Urothelium cell line (cell line): ENCODE data around the gene HPN.
"Not testable (repeated sequence)": the region's sequence is repeated elsewhere in the genome, so short reads cannot be mapped to it uniquely, and the experiment has no call there.

Experiments used
- DNase-seq: peaks from one replicate; pipeline ENCODE4 v3.0.0; 2011; ENCODE audit warnings: low spot score, mixed read lengths
- FAIRE-seq: peaks from 2 replicates; lab custom pipeline; 2011; peaks lifted over from hg19 to GRCh38; lab: Jason Lieb, UNC

The HPN gene

DNA sequence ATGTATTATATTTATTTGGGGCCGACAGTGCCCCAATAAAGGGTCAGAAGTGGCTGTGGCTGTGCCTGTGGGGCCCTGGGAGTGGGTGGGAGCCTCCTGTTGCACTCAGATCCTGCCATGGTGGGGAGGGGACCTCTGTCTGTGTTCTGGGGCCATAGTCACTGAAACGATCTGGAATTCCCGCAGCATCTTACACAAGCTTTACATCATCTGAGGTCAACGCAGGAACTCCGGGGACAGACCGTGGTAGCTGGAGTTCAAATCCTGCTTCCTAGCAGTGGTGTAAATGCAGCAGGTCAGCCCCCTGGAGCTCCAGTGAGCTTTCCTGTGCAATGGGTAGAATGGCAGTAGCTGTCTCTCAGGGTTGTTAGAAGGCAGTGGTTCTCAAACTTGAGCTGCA is 15.1 kb upstream of the HPN start:
- DNase-seq (no peak), FAIRE-seq (no peak)

DNA sequence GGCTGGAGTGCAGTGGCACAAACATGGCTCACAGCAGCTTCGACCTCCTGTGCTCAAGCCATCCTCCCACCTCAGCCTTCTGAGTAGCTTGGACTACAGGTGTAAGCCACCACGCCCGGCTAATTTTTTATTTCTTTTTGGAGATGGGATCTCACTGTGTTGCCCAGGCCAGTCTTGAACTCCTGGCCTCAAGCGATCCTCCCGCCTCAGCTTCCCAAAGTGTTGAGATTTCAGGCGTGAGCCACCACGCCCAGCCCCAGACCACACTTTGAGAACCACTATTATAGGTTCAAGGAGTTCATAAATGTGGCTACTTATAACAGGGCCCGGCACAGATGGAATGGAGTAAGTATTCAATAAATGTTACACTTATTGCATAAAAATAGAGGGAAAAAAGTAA is 14.5 kb upstream of the HPN start:
- no peak for FAIRE-seq
- no peak for DNase-seq

DNA sequence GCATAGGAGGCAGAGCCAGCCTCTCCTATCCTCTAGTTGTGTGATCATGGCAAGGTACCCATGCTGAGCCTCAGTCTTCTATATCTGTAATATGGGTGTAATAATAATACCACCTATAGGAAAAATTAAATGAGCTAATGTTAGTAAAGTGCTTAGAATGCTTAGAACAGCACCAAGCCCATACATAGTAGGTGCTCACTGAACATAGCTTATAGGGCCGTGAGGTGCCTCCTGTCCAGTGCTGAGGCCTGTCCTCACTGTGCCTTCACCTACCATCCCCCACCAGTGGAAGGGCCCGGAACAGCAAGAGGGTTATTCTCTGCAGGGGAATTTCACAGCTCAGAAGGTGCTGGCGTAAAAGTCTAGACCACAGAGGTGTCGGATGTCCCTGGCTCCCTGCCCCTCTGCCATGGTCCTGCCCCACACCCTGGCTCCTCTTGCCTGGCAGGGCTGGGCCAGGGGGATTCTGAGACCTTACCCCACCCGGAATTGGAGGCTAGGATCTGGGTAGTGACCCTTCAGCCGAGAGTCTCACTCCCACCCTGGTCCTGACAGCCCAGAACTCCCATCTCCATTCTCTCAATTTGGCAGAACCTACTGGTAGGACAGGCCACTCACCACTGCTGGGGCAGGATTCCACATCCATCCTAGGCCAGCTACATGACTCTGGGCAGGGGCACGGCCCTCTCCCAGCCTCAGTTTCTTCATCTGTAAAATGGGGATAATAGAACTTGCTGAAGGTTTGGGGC is 13.5 kb upstream of the HPN start:
- FAIRE-seq: no peak

DNA sequence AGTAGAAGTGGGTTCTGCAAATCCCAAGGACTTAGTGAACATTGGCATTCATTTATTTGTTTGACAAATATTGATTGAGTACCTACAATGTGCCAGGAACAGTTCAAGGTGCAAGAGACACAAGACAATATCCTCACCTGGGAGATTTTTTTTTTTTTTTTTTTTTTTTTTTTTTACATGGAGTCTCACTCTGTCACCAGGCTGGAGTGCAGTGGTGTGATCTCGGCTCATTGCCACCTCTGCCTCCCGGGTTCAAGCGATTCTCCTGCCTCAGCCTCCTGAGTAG is 13.0 kb upstream of the HPN start:
- not testable (repeated sequence) for DNase-seq, FAIRE-seq

More for the DNA sequence above, 13.5 kb upstream of the HPN start:
- no peak for DNase-seq

DNA sequence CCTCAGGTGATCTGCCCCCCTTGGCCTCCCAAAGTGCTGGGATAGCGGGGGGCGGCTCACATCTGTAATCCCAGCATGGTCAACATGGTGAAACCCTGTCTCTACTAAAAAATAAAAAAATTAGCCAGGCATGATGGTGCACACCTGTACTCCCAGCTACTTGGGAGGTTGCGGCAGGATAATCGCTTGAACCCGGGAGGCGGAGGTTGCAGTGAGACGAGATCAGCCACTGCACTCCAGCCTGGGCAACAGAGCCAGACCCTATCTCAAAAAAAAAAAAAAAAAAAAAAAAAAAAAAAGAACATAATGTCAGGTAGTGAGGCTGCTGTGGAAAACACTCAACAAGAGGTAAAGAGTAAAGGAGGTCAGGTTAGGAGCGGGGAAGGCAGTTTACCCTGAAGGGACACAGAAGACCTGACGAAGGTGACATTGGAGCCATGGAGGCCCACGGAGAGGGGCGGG is 12.2 kb upstream of the HPN start:
- not testable (repeated sequence) for FAIRE-seq, DNase-seq

DNA sequence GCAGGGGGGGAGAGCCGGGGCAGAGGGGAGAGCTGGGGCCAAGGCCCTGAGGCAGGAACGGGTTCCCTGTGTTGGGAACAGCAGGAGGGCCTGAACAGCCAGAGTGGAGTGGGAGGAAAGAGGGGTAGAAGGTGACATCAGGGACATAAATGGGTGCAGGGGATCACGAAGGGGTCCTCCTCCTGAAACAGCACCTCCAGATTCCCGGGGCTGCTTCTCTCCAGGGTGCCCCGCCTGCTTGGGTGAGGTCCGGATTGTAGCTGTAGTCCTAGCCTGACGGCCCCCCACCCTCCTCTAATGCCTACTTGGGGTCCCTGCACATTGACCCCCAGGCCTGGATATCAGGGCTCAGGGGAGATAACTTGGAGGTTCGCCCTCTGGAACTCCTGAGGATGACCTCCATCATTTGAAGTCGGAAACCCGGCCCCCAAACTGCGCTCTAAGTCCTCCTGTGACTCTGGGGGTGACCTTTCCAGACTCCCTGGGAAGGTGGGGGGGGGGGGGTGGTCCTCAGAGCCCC is 11.7 kb upstream of the HPN start:
- FAIRE-seq: no peak

DNA sequence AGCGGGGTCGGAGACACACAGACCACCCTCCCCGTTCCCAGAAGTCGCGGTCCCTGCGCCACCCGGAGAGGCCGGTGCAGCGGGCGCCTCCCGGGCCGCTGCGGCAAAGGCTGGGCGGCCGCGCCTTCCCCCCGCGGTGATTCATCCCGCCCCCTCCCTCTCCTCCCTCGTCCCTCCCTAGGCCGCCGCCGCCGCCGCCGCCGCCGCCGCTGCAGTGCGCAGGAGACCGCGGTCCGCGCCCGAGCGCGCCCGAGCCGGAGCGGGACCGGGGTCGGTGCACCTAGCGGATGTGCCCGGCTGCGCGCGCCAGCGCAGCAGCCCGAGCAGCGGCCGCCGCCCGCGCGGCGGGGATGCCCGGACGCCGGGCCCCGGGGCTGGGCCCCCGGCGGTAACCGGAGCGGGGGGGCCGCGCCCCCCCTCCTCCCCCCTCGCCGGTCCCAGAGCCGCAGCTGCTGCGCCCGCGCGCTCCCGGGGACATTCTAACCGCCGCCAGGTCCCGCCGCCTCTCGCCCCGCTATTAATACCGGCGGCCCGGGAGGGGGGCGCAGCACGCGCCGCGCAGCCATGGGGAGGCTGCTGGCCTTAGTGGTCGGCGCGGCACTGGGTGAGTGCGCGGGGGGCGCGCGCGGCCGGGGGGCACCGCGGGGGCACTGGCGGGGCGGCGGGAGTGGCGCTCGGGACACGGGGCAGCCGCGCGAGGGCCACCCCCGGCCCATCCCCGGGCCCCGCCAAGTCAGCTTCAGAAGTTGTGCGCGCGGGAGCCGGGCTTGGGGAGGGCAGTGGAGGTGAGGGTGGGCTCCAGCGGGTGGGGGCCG is 11.1 kb upstream of the HPN start, which contains the start of gene SCN1B:
SCN1B (plus strand) TSS at position 214 of the 815 bp plus-strand sequence; CDS start at position 565, 351 bp downstream.
- no peak for FAIRE-seq

More for the DNA sequence above, 11.7 kb upstream of the HPN start:
- peak; percentile 21 for DNase-seq

DNA sequence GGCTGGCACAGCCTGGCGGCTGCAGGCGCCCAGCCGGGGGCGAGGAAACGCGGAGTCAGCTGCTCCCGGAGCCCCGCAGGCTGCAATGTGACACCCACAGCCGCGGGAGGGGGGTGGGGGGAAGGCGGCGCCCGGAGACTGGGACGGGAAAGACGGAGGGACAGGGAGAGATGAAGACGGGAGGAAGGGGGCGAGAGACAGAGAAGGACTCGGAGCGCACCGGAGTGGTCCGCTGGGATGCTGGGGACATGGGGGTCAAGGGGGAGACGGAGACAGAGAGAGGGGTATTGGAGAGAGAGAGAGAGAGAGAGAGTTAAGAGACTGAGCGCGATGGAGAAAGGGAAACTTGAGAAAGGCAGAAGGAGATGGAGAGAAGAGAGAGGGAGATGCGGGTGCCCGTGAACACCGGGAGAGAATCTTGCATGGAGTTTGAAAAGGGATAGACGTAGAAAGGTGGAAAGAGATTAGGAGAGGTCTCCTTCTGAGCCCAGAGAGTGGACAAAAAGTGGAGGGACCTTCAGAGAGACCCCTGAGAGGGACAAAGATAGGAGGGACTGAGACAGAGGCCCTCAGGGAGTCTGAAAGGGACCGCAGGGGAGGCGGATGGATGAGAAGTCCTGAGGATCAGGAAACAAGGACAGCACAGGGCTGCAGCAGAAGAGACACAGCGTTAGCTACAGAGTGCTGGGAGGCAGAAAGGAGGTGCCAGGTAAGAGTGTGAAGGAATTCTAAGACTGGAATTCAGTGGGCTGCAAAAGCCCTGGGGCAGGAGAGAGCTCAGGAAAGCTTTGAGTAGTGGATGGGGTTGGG is 10.2 kb upstream of the HPN start:
- no peak for FAIRE-seq
- DNase-seq: peak; percentile 72

More for the DNA sequence above, 11.1 kb upstream of the HPN start, which contains the start of gene SCN1B:
- peak; percentile 88 for DNase-seq

DNA sequence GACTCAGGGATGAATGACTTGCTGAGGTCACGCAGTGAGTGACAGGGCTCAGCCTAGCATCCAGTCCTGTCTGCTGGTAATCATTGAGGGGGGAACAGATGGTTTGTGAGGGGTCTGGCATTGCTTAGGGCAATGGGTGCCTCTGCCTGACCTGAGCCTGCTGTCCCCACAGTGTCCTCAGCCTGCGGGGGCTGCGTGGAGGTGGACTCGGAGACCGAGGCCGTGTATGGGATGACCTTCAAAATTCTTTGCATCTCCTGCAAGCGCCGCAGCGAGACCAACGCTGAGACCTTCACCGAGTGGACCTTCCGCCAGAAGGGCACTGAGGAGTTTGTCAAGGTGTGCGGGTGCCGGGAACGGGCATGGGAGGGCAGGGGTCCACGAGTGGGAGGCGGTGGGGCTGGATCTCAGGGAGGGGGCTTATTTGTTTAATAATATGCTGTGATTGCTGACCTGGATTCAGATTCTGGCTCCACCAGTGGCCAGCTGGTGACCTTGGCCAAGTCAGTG is 9.1 kb upstream of the HPN start:
- FAIRE-seq (no peak), DNase-seq (no peak)

DNA sequence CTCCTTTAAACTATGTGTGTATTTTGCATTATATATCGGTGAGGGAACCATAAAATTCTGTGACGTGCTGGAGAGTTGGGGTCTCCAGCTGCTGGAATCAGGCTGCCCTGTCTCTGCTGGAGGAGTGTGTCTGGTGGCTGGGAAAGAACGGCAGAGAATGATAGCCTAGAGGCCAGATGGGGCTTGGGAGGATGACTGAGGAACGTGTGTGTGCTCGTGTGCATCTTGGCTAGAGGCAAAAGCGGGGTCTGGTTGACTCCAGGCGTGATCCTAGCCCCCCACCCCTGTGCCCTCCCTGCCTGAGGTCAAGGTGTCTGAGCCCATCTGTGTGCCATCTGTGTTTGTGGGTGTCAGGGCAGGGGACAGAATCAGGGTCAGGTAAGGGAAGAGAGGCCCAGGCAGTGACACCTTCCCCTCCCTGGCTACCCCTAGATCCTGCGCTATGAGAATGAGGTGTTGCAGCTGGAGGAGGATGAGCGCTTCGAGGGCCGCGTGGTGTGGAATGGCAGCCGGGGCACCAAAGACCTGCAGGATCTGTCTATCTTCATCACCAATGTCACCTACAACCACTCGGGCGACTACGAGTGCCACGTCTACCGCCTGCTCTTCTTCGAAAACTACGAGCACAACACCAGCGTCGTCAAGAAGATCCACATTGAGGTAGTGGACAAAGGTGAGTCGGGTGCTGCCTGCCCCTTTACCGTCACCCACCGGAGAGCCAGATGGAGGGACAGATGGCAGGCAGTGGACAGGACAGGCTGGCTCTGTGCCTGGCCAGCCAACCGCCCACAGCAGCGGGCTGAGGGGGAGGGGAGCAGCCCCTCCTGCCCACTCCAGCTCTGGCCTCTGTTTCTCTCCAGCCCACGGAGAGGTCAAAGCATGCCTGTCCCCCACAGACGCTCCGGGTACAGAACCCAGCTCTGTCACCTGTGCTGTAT is 8.2 kb upstream of the HPN start:
- no peak for DNase-seq
- no peak for FAIRE-seq

DNA sequence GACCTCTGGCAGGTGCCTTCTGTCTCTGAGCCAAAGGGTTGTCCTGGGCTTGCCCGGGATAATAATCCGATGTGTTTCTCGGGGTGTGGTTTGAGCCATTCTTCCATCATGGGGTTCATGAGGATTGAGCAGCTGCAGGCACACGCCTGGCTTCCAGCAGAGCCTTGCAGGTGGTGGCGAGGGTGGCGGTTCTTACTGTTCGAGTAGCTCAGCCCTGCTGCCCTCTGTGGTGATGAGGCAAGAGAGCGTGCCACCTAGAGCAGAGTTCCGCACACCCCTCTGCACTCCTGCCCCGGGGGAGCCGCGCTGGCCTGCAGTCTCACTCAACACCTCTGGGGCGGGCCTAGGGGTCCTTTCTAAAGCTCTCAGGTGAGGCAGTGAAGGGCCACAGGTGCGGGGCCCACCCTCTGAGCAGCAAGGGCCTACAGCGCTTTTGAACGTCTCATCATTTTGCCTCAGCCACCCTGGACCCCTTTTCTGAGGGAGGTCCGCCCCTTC is 7.5 kb upstream of the HPN start:
- no peak for FAIRE-seq
- DNase-seq: no peak

DNA sequence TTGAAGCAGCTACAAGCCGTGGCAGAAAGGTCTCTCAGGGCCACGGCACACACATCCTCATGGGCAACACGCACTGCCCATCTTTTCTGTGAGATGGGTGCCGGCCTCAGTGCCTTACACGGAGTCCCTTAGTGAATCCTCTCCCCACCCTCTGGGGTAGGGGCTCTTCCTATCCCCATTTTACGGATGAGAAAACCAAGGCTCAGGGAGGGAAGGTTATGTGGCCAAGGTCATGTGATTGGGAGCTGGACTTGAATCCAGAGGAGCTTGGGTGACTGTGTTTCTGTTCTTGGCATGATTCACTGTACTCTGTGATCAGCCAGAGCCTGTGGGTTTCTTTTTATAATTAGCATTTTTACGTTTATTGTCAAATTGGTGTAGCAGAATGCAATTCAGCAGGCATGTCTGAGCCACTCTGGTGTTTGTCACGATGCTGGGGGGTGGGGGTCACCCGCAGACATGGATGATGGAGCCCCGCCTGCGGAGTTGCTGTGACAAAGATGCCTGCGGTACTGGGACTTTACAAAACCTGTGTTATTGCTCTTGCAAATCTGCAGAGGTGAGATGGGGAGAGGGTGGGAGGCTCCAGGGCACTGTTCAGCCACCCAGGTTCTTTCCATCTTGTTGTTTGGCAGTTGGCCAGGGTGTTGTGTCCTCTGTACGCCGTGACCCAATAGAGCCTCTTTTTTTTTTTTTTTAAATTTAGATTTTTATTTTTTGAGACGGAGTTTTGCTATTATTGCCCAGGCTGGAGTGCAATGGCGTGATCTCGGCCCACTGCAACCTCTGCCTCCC is 6.7 kb upstream of the HPN start:
- FAIRE-seq (no peak), DNase-seq (no peak)

DNA sequence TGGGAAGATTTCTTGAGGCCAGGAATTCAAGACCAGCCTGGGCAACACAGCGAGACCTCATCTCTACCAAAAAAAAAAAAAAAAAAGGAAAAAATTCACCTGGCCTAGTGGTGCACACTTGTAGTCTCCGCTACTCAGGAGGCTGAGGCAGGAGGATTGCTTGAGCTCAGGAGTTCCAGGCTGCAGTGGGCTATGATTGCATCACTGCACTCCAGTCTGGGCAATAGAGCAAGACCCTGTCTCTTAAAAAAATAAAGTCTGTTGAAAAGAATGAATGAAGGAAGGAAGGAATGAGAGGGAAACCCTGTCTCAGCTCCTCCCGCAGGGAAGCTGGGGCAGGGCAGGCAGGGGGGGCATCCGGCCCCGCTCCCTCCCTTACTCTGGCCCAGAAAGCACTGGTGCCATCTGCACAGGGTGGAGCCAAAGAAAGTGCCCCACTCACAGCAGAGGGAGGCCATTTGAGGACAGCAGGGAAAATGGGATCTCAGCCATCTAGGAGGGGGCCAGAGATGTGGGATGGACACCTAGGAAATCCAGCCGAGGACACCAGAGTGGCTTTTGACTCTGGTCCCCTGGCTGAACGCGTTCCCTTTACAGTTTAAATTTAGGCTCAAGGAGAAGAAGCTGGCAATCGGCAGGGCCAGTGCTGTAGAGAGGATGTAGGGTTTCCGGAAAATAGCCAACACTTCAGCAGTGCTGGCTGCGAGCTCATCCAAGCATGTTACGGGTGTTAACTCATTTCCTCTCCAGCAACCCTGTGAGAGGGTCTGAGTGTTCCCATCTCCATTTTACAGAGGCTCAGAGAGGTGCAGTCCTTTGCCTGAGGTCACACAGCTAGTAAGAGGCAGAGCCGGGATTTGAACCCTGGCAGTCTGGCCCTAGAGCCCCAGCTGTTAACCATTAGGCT is 3.6 kb upstream of the HPN start:
- no peak for DNase-seq
- no peak for FAIRE-seq

DNA sequence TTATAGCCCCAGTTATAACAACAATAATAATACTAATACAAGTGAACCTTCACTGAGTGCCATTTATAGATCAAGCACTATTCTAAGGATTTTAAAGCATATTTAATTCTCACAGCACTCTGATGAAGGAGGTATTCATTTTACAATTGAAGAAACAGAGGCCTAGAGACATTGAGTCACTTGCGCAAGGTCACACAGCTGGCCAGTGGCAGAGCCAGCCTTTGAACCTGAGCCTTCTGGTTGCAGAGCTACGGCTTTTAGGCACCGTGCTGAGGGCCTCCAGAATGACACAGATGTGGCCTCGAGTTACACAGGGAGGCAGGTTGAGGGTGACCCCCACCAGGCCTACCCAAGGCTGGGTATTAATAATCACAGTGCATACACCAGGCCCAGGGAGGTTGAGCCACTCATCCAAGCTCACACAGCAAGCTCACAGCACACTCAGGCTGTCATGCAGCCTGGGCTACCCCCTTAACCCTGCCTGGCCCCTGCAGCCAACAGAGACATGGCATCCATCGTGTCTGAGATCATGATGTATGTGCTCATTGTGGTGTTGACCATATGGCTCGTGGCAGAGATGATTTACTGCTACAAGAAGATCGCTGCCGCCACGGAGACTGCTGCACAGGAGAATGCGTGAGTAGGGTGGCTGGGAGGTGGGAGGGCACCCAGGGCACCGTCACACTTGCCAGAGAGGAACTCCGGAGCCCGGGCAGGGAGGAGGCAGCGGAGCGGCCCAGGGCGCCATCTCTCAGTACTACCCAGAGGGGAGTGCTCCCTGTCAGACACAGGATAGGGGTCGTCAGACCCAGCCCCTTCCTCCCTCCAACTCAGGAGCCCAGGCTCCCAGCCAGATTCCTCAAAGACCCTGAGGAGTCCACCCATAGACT is 2.7 kb upstream of the HPN start:
- DNase-seq: no peak
- peak; percentile 71 for FAIRE-seq

DNA sequence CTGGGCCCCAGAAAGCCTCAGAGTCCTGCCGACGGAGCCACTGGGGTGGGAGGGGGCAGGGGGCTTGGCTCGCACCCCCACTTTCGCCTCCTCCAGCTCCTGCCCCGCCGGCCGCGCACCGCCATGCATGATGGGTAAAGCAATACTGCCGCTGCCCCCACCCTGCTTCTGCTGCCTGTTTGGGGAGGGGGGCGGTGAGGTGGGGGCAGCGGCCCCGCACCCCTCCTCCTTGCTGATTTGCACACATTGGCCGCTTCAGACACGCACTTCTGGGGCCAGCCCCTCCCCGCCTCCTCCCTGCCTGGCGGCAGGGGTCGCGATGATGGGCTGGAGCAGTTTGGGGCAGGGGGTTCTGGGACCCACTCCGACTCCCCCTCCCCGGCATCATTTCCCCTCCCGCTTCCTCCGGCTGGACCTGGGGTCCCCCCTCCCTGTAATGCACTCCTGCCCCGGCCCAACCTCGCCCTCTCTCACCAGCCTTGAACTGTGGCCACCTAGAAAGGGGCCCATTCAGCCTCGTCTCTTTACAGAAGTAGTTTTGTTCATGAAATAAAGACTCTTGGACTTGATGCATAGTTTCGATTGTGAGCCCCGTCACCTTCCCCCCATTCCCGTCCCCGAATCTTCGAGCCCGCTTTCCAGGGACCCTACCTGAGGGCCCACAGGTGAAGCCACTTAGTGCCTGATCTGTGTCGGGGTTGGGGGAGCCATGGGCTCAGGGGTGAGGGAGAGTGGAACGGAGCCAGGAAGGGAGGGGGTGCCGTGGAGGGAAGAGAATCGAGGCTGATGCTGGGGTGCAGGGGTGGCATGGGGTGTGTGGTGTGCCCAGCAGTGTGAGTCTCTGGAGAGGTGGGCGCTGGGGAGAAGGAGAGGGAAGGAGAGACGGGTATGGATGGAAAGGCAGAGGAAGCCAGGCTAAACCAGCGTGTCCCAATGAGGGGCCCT is 1.4 kb upstream of the HPN start:
- no peak for FAIRE-seq
- no peak for DNase-seq
